ENCODE data around the gene SCUBE2.

Gene SCUBE2

GRCh38 chr11:9123595-9124304 is 32.4 kb upstream of the SCUBE2 start:
- H3K4me3 ChIP-seq (replicated peaks; ENCODE audit: low read depth, low read length) = no peak overlapping the region
- no peak for DNase-seq (ENCODE audit: low read depth)
- TF ChIP-seq CTCF (IDR thresholded peaks at IDR 0.05; ENCODE audit: low read length, missing control alignments) = no peak

- DNase-seq (ENCODE audit: low read depth) = no peak
- no peak for TF ChIP-seq CTCF (IDR thresholded peaks at IDR 0.05; ENCODE audit: low read length, missing control alignments)
- H3K4me3 ChIP-seq (replicated peaks; ENCODE audit: low read depth, low read length) = no peak overlapping the region
Measured at GRCh38 chr11:9121469-9121796, 30.0 kb upstream of the SCUBE2 start.

GRCh38 chr11:9120664-9121468 is 29.5 kb upstream of the SCUBE2 start:
- H3K4me3 ChIP-seq (replicated peaks; ENCODE audit: low read depth, low read length) = no peak overlapping the region
- peak; percentile 23 for TF ChIP-seq CTCF (IDR thresholded peaks at IDR 0.05; ENCODE audit: low read length, missing control alignments)
- DNase-seq (ENCODE audit: low read depth) = no peak

GRCh38 chr11:9118277-9118676 is 26.9 kb upstream of the SCUBE2 start:
- no peak for DNase-seq (ENCODE audit: low read depth)
- no peak for TF ChIP-seq CTCF (IDR thresholded peaks at IDR 0.05; ENCODE audit: low read length, missing control alignments)
- no peak overlapping the region for H3K4me3 ChIP-seq (replicated peaks; ENCODE audit: low read depth, low read length)

GRCh38 chr11:9112075-9112474 is 20.7 kb upstream of the SCUBE2 start:
- no peak overlapping the region for H3K4me3 ChIP-seq (replicated peaks; ENCODE audit: low read depth, low read length)
- no peak for TF ChIP-seq CTCF (IDR thresholded peaks at IDR 0.05; ENCODE audit: low read length, missing control alignments)
- DNase-seq (ENCODE audit: low read depth) = no peak

GRCh38 chr11:9109858-9110731 is 18.7 kb upstream of the SCUBE2 start:
- no peak overlapping the region for H3K4me3 ChIP-seq (replicated peaks; ENCODE audit: low read depth, low read length)
- no peak for TF ChIP-seq CTCF (IDR thresholded peaks at IDR 0.05; ENCODE audit: low read length, missing control alignments)
- DNase-seq (ENCODE audit: low read depth) = no peak
